Adrenal gland (tissue), 12 donors: ENCODE data around the gene BNIP1. TPM values are rescaled to one million over a fixed set of nuclear protein-coding genes. Genes with fewer than 3 reads are reported as not detected.

ENCODE experiments used
- DNase-seq, 7 donors: peaks; one replicate each; pipeline ENCODE4 v3.0.0-alpha.2; 2019 to 2020
- H3K27ac ChIP-seq, 5 donors: fragments of 200-600 bp; sonication (generic) in 4 of 5; 1 replicate in 3 of 5; 2 replicates in 2 of 5; pipeline versions ENCODE4 v1.5.1 to v1.8.0; 2016 to 2020; ENCODE audit warnings: mild to moderate bottlenecking in 1 of 5
- H3K27me3 ChIP-seq: fragments of 200-600 bp; 2 replicates; pipeline ENCODE4 v1.8.0; 2021
- H3K36me3 ChIP-seq, 2 donors: fragments of 200-600 bp; replicated peaks in 1 of 2; 1 replicate in 1 of 2; 2 replicates in 1 of 2; pipeline versions ENCODE4 v1.5.1 to v1.8.0; 2018 to 2022
- H3K4me1 ChIP-seq, 2 donors: fragments of 200-600 bp; replicated peaks in 1 of 2; 1 replicate in 1 of 2; 2 replicates in 1 of 2; pipeline versions ENCODE4 v1.5.1 to v1.8.0; 2018 to 2021
- H3K4me3 ChIP-seq, 4 donors: fragments of 200-600 bp; sonication (generic) in 3 of 4; one replicate each; pipeline ENCODE4 v1.5.1; 2016 to 2018
- H3K9me3 ChIP-seq, 3 donors: fragments of 200-600 bp; sonication (generic) in 1 of 3; replicated peaks in 1 of 3; 1 replicate in 2 of 3; 2 replicates in 1 of 3; pipeline versions ENCODE4 v1.5.1 to v1.8.0; 2016 to 2021
- POLR2A ChIP-seq, 2 donors: fragments of 450-650 bp; IDR thresholded peaks; one replicate each; pipeline ENCODE4 v1.6.1; 2017; ENCODE audit warnings: antibody characterized with exemption in 2 of 2, mild to moderate bottlenecking in 2 of 2, moderate library complexity in 1 of 2
- WGBS, 4 donors: extraction: QIAGEN DNeasy Blood & Tissue Kit in 2 of 4; methylation state at CpG; one replicate each; pipeline versions ENCODE4 v1.1.5 to v1.1.7; 2013 to 2017; 5-methylcytosine and 5-hydroxymethylcytosine counted together
- intact Hi-C, 2 donors: fragments of 100-400 bp; cut with DNase I; formaldehyde crosslinking; loops; one replicate each; pipeline versions ENCODE4 v1.14.1 to v1.15.0; 2022 to 2023
- polyA plus RNA-seq, 3 donors: library from polyadenylated mRNA; stranded (reverse); fragments of 200-250 nt in 2 of 3; fragments of 350-450 nt in 1 of 3; fragmentation: Illumina TruSeq in 1 of 3; extraction: RNeasy Lipid Tissue Mini Kit (QIAGEN cat#74804) in 1 of 3; gene quantifications; one replicate each; pipeline ENCODE4 v1.2.3, GENCODE V29; 2013 to 2014
- total RNA-seq, 9 donors: library from RNA; depleted of rRNA in 4 of 9; stranded (reverse); fragments of >200 nt in 4 of 9; fragments of 120-200 nt in 1 of 9; fragmentation: NEBNext Ultra II Directional in 1 of 9; extraction: Animal tissue kit (Norgen Biotek cat#: 25700) in 1 of 9; gene quantifications; one replicate each; pipeline versions ENCODE4 v1.1.0 to v1.2.4, GENCODE V29; 2013 to 2023
- TF ChIP-seq, protein P1 (sequence below), 6 experiments: fragments of 450-650 bp in 4 of 6; fragments of 200-600 bp in 2 of 6; sonication (generic) in 1 of 6; IDR thresholded peaks; 1 replicate in 5 of 6; 2 replicates in 1 of 6; pipeline versions ENCODE4 v1.5.1 to v1.8.0; 2016 to 2021; ENCODE audit warnings: antibody characterized with exemption in 6 of 6, mild to moderate bottlenecking in 2 of 6, moderate library complexity in 1 of 6
- donor health status: healthy with polysubstance abuse.
- donor health status: Bipolar disorder and iron deficiency.
- donor health status: DM: yes; HTN: yes; CAD: no.
- donor health status: DM: no; HTN: no; CAD: no.
- donor health status: DM: no; HTN: no; CAD: no.
- donor health status: DM: yes; HTN: yes; CAD: no.

Gene BNIP1
- total and polyA plus RNA-seq, 12 donors = 5.9 to 28.8 (median 15.0) TPM

DNA sequence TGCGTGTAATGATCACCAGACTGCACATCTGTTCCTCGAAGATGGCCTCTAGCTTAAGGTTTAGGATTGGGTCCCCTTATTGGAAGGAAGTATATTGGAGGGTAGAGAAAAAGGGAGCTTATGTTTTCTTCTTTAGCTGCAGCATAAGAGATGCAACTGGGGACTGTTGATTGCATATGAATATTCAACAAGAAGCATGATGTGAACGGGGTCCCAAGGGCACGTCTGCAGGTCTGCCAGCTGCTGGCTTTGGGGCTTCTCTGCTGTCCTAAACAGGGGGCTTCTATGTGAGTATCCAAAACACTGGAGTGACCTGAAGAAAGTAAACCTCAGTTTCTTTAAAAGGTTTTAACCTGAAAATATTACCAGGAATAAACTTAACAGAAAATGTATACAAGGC, 3.6 kb upstream of the BNIP1 start:
- Histone ChIP-seq H3K4me1 (no peaks in the 10 kb centered on the region), H3K27ac (no peak overlapping the region), H3K27me3 (no peaks in the 10 kb centered on the region), H3K9me3 (no peaks in the 10 kb centered on the region), H3K36me3 (peaks cover 0 to 8% of the 10 kb centered on the region in 2 donors), H3K4me3 (no peak overlapping the region)
- no peak for DNase-seq
- intact Hi-C loops = loop anchor here in 1 of 2 donors (5.0 kb wide), 1 partner anchor 153 kb away; no protein-coding TSS in a partner anchor
- TF ChIP-seq POLR2A (IDR thresholded peaks at IDR 0.05) = no peak
- TF ChIP-seq, protein P1, sequence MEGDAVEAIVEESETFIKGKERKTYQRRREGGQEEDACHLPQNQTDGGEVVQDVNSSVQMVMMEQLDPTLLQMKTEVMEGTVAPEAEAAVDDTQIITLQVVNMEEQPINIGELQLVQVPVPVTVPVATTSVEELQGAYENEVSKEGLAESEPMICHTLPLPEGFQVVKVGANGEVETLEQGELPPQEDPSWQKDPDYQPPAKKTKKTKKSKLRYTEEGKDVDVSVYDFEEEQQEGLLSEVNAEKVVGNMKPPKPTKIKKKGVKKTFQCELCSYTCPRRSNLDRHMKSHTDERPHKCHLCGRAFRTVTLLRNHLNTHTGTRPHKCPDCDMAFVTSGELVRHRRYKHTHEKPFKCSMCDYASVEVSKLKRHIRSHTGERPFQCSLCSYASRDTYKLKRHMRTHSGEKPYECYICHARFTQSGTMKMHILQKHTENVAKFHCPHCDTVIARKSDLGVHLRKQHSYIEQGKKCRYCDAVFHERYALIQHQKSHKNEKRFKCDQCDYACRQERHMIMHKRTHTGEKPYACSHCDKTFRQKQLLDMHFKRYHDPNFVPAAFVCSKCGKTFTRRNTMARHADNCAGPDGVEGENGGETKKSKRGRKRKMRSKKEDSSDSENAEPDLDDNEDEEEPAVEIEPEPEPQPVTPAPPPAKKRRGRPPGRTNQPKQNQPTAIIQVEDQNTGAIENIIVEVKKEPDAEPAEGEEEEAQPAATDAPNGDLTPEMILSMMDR (IDR thresholded peaks at IDR 0.05) = no peak
- WGBS, 4 donors = 62 to 84% (median 76%) methylated on average over 4 of the region's 4 CpGs

DNA sequence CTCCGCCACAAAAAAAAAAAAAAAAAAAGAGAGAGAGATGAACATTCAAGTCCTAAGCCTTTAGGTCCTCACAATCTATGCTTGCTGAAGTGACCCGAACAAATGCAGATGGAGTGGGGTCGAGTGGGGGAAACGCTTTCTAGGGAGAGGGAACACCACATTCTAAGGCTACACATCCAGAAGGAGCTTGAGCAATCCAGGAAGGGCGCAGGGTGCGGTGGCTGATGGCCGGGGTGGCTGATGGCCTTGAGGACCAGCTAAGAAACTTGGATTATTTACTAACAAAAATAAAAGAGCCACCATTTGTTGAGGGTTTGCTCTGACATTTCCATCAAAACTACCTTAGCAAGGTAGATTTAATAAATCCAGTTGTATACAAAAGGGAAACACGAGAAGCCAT, 764 bp upstream of the BNIP1 start:
- WGBS, 4 donors = 74 to 84% (median 76%) methylated on average over 8 of the region's 8 CpGs

DNA sequence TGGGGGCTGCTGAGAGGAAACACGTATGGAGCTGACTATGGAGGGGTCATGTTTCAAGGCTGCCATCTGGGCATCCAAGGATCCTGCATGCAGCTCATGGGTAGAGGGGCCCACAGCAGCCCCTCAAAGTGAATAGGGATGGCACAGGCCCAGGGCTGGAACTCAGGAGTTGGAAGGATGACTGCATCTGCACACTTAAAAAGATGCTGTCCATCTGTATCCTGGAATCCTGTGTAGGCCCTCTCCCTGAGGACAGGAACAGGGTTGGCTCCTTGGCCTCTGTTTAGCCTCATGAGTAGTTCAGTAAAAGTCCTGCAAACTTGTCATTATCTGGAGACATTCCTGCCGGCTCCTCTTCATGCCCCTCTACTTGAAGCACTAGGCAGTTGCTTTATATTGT, 4.0 kb downstream of the BNIP1 start:
- Histone ChIP-seq H3K36me3 (peaks cover 0 to 13% of the 10 kb centered on the region in 2 donors), H3K27ac (no peak overlapping the region), H3K9me3 (no peaks in the 10 kb centered on the region), H3K27me3 (no peaks in the 10 kb centered on the region), H3K4me1 (no peaks in the 10 kb centered on the region), H3K4me3 (no peak overlapping the region)
- intact Hi-C loops = loop anchor here in 1 of 2 donors (5.0 kb wide), 1 partner anchor 166 kb away; the partner anchor contains the start of gene ATP6V0E1
- TF ChIP-seq, protein P1 (IDR thresholded peaks at IDR 0.05) = no peak
- no peak for TF ChIP-seq POLR2A (IDR thresholded peaks at IDR 0.05)
- 59 to 94% (median 66%) methylated on average over 2 of the region's 2 CpGs for WGBS, 4 donors
- DNase-seq = no peak

More for the DNA sequence above, 764 bp upstream of the BNIP1 start:
- H3K36me3 ChIP-seq = peaks cover 0 to 2% of the 10 kb centered on the region in 2 donors
- peak in 1 of 7 donors; percentile 52 for DNase-seq
- H3K27me3 ChIP-seq = no peaks in the 10 kb centered on the region
- intact Hi-C loops = loop anchor here in 1 of 2 donors (5.0 kb wide), 1 partner anchor 156 kb away; no protein-coding TSS in a partner anchor
- no peak overlapping the region for H3K27ac ChIP-seq
- H3K4me3 ChIP-seq = no peak overlapping the region
- TF ChIP-seq, protein P1 (IDR thresholded peaks at IDR 0.05) = no peak
- TF ChIP-seq POLR2A (IDR thresholded peaks at IDR 0.05) = no peak
- H3K4me1 ChIP-seq = no peaks in the 10 kb centered on the region
- H3K9me3 ChIP-seq = no peaks in the 10 kb centered on the region

GRCh38 chr5:173152547-173152946, 8.2 kb downstream of the BNIP1 start:
- DNase-seq = no peak
- intact Hi-C loops = no loop called here
- H3K9me3 ChIP-seq = no peaks in the 10 kb centered on the region

More at GRCh38 chr5:173152547-173152946, 8.2 kb downstream of the BNIP1 start:
- Histone ChIP-seq H3K27ac (no peak overlapping the region), H3K4me3 (no peak overlapping the region), H3K4me1 (no peaks in the 10 kb centered on the region), H3K27me3 (no peaks in the 10 kb centered on the region), H3K36me3 (peaks cover 0 to 45% of the 10 kb centered on the region in 2 donors)
- 90 to 94% (median 92%) methylated on average over 5 of the region's 5 CpGs for WGBS, 4 donors
- TF ChIP-seq POLR2A (IDR thresholded peaks at IDR 0.05) = no peak
- TF ChIP-seq, protein P1 (IDR thresholded peaks at IDR 0.05) = no peak
